ENCODE data around the gene PAPOLA.
"Not testable (repeated sequence)": the region's sequence is repeated elsewhere in the genome, so short reads cannot be mapped to it uniquely, and the experiment has no call there.

PAPOLA gene

GRCh38 chr14:96502621-96503305 lies 581 bp downstream of the PAPOLA start:
- DNase-seq (ENCODE audit: low spot score), result peak; percentile 38

GRCh38 chr14:96503306-96503679 lies 1.1 kb downstream of the PAPOLA start:
- no peak for DNase-seq (ENCODE audit: low spot score)

GRCh38 chr14:96504353-96504752 lies 2.2 kb downstream of the PAPOLA start:
- not testable (repeated sequence) for DNase-seq (ENCODE audit: low spot score)

- DNase-seq (ENCODE audit: low spot score), result no peak
Measured at GRCh38 chr14:96507723-96508122, 5.5 kb downstream of the PAPOLA start.

- DNase-seq (ENCODE audit: low spot score), result no peak
Measured at GRCh38 chr14:96508900-96509299, 6.7 kb downstream of the PAPOLA start.

- DNase-seq (ENCODE audit: low spot score), result no peak
Measured at GRCh38 chr14:96509457-96510090, 7.4 kb downstream of the PAPOLA start.

- no peak for DNase-seq (ENCODE audit: low spot score)
Measured at GRCh38 chr14:96511146-96511545, 9.0 kb downstream of the PAPOLA start.

- no peak for DNase-seq (ENCODE audit: low spot score)
Measured at GRCh38 chr14:96511667-96512066, 9.5 kb downstream of the PAPOLA start.

- DNase-seq (ENCODE audit: low spot score), result no peak
Measured at GRCh38 chr14:96512122-96512521, 9.9 kb downstream of the PAPOLA start.

GRCh38 chr14:96512602-96513397 lies 10.6 kb downstream of the PAPOLA start:
- DNase-seq (ENCODE audit: low spot score), result no peak

- no peak for DNase-seq (ENCODE audit: low spot score)
Measured at GRCh38 chr14:96514694-96515093, 12.5 kb downstream of the PAPOLA start.

- DNase-seq (ENCODE audit: low spot score), result no peak
Measured at GRCh38 chr14:96515731-96516130, 13.5 kb downstream of the PAPOLA start.

- DNase-seq (ENCODE audit: low spot score), result no peak
Measured at GRCh38 chr14:96516351-96516750, 14.2 kb downstream of the PAPOLA start.

GRCh38 chr14:96519970-96520369 lies 17.8 kb downstream of the PAPOLA start:
- no peak for DNase-seq (ENCODE audit: low spot score)

GRCh38 chr14:96525452-96525851 lies 23.3 kb downstream of the PAPOLA start:
- DNase-seq (ENCODE audit: low spot score), result no peak

- no peak for DNase-seq (ENCODE audit: low spot score)
Measured at GRCh38 chr14:96532632-96533031, 30.4 kb downstream of the PAPOLA start.

GRCh38 chr14:96536807-96537206 lies 34.6 kb downstream of the PAPOLA start:
- DNase-seq (ENCODE audit: low spot score), result no peak

- no peak for DNase-seq (ENCODE audit: low spot score)
Measured at GRCh38 chr14:96538097-96538989, 36.2 kb downstream of the PAPOLA start.

- no peak for DNase-seq (ENCODE audit: low spot score)
Measured at GRCh38 chr14:96538990-96539317, 36.8 kb downstream of the PAPOLA start.

- peak; percentile 61 for DNase-seq (ENCODE audit: low spot score)
Measured at GRCh38 chr14:96554315-96554910, 52.2 kb downstream of the PAPOLA start.

- no peak for DNase-seq (ENCODE audit: low spot score)
Measured at GRCh38 chr14:96559571-96559970, 57.4 kb downstream of the PAPOLA start.

GRCh38 chr14:96564389-96564788 lies 62.2 kb downstream of the PAPOLA start:
- DNase-seq (ENCODE audit: low spot score), result no peak

Measured in putamen (tissue), 1 donor.